Measurements from ENCODE around the gene GJA4. TPM values are rescaled to one million over a fixed set of nuclear protein-coding genes. Genes with fewer than 3 reads are reported as not detected.
"Not testable (repeated sequence)": the region's sequence is repeated elsewhere in the genome, so short reads cannot be mapped to it uniquely, and the experiment has no call there.

GJA4 gene
- total and polyA plus RNA-seq, 5 donors from 2014 or later, result not detected

GRCh38 chr1:34818862-34819261 is 26.1 kb downstream of the GJA4 start:
- H3K27ac ChIP-seq (ENCODE audit: insufficient read depth, low read length, poor library complexity, severe bottlenecking); H3K9me3 ChIP-seq (ENCODE audit: control insufficient read depth in 2 of 2, low read length in 2 of 2); H3K27me3 Mint-ChIP-seq; H3K4me1 Mint-ChIP-seq; H3K36me3 Mint-ChIP-seq; DNase-seq; H3K27me3 ChIP-seq (ENCODE audit: control insufficient read depth, insufficient read depth, low read length); H3K36me3 ChIP-seq (ENCODE audit: control insufficient read depth, insufficient read depth, low read length); ATAC-seq (ENCODE audit: low read depth in 2 of 2); H3K9me3 Mint-ChIP-seq; H3K4me1 ChIP-seq (ENCODE audit: control insufficient read depth, insufficient read depth, low read length, poor library complexity, severe bottlenecking); H3K4me3 ChIP-seq (ENCODE audit: low read depth, low read length); H3K27ac Mint-ChIP-seq; H3K4me3 Mint-ChIP-seq: not testable (repeated sequence)

GRCh38 chr1:34822202-34822601 is 29.4 kb downstream of the GJA4 start:
- peaks cover 5% of the 10 kb centered on the region for H3K27me3 Mint-ChIP-seq
- Histone ChIP-seq H3K27me3 (ENCODE audit: control insufficient read depth, insufficient read depth, low read length) (no peaks in the 10 kb centered on the region), H3K27ac (ENCODE audit: insufficient read depth, low read length, poor library complexity, severe bottlenecking) (no peak overlapping the region), H3K4me1 (ENCODE audit: control insufficient read depth, insufficient read depth, low read length, poor library complexity, severe bottlenecking) (no peaks in the 10 kb centered on the region), H3K36me3 (ENCODE audit: control insufficient read depth, insufficient read depth, low read length) (no peaks in the 10 kb centered on the region), H3K9me3 (ENCODE audit: control insufficient read depth in 2 of 2, low read length in 2 of 2) (no peaks in the 10 kb centered on the region), H3K4me3 (ENCODE audit: low read depth, low read length) (no peak overlapping the region)
- DNase-seq, result no peak
- H3K27ac Mint-ChIP-seq, result no peak overlapping the region
- ATAC-seq (ENCODE audit: low read depth in 2 of 2), result no peak
- H3K4me3 Mint-ChIP-seq, result no peak overlapping the region
- H3K4me1 Mint-ChIP-seq, result no peaks in the 10 kb centered on the region
- H3K36me3 Mint-ChIP-seq, result peaks cover 4% of the 10 kb centered on the region
- no peaks in the 10 kb centered on the region for H3K9me3 Mint-ChIP-seq

GRCh38 chr1:34824817-34825454 is 32.1 kb downstream of the GJA4 start:
- Histone ChIP-seq H3K27me3 (ENCODE audit: control insufficient read depth, insufficient read depth, low read length) (no peaks in the 10 kb centered on the region), H3K4me3 (ENCODE audit: low read depth, low read length) (no peak overlapping the region), H3K9me3 (ENCODE audit: control insufficient read depth in 2 of 2, low read length in 2 of 2) (no peaks in the 10 kb centered on the region), H3K4me1 (ENCODE audit: control insufficient read depth, insufficient read depth, low read length, poor library complexity, severe bottlenecking) (no peaks in the 10 kb centered on the region), H3K27ac (ENCODE audit: insufficient read depth, low read length, poor library complexity, severe bottlenecking) (no peak overlapping the region), H3K36me3 (ENCODE audit: control insufficient read depth, insufficient read depth, low read length) (no peaks in the 10 kb centered on the region)
- Mint-ChIP-seq H3K36me3 (peaks cover 3% of the 10 kb centered on the region), H3K9me3 (no peaks in the 10 kb centered on the region), H3K27me3 (no peaks in the 10 kb centered on the region), H3K4me3 (no peak overlapping the region), H3K27ac (no peak overlapping the region), H3K4me1 (no peaks in the 10 kb centered on the region)
- ATAC-seq (ENCODE audit: low read depth in 2 of 2) (no peak), DNase-seq (no peak)

- Histone ChIP-seq H3K27me3 (ENCODE audit: control insufficient read depth, insufficient read depth, low read length) (no peaks in the 10 kb centered on the region), H3K4me1 (ENCODE audit: control insufficient read depth, insufficient read depth, low read length, poor library complexity, severe bottlenecking) (no peaks in the 10 kb centered on the region), H3K4me3 (ENCODE audit: low read depth, low read length) (no peak overlapping the region), H3K9me3 (ENCODE audit: control insufficient read depth in 2 of 2, low read length in 2 of 2) (no peaks in the 10 kb centered on the region), H3K36me3 (ENCODE audit: control insufficient read depth, insufficient read depth, low read length) (no peaks in the 10 kb centered on the region), H3K27ac (ENCODE audit: insufficient read depth, low read length, poor library complexity, severe bottlenecking) (no peak overlapping the region)
- Mint-ChIP-seq H3K27ac (no peak overlapping the region), H3K27me3 (no peaks in the 10 kb centered on the region), H3K9me3 (no peaks in the 10 kb centered on the region), H3K4me3 (no peak overlapping the region), H3K4me1 (no peaks in the 10 kb centered on the region), H3K36me3 (peaks cover 4% of the 10 kb centered on the region)
- DNase-seq (no peak), ATAC-seq (ENCODE audit: low read depth in 2 of 2) (no peak)
These were observed 32.8 kb downstream of the GJA4 start for GRCh38 chr1:34825455-34826091.

- Histone ChIP-seq H3K4me1 (ENCODE audit: control insufficient read depth, insufficient read depth, low read length, poor library complexity, severe bottlenecking) (no peaks in the 10 kb centered on the region), H3K27me3 (ENCODE audit: control insufficient read depth, insufficient read depth, low read length) (no peaks in the 10 kb centered on the region), H3K4me3 (ENCODE audit: low read depth, low read length) (no peak overlapping the region), H3K9me3 (ENCODE audit: control insufficient read depth in 2 of 2, low read length in 2 of 2) (no peaks in the 10 kb centered on the region), H3K36me3 (ENCODE audit: control insufficient read depth, insufficient read depth, low read length) (no peaks in the 10 kb centered on the region), H3K27ac (ENCODE audit: insufficient read depth, low read length, poor library complexity, severe bottlenecking) (no peak overlapping the region)
- ATAC-seq (ENCODE audit: low read depth in 2 of 2) (no peak), DNase-seq (no peak)
- Mint-ChIP-seq H3K4me1 (no peaks in the 10 kb centered on the region), H3K27ac (no peak overlapping the region), H3K27me3 (no peaks in the 10 kb centered on the region), H3K9me3 (no peaks in the 10 kb centered on the region), H3K36me3 (peaks cover 9% of the 10 kb centered on the region), H3K4me3 (no peak overlapping the region)
These were observed 34.6 kb downstream of the GJA4 start for GRCh38 chr1:34827341-34827941.

GRCh38 chr1:34828611-34829010 is 35.8 kb downstream of the GJA4 start:
- Histone ChIP-seq H3K9me3 (ENCODE audit: control insufficient read depth in 2 of 2, low read length in 2 of 2) (no peaks in the 10 kb centered on the region), H3K36me3 (ENCODE audit: control insufficient read depth, insufficient read depth, low read length) (no peaks in the 10 kb centered on the region), H3K27me3 (ENCODE audit: control insufficient read depth, insufficient read depth, low read length) (no peaks in the 10 kb centered on the region), H3K4me1 (ENCODE audit: control insufficient read depth, insufficient read depth, low read length, poor library complexity, severe bottlenecking) (no peaks in the 10 kb centered on the region), H3K4me3 (ENCODE audit: low read depth, low read length) (no peak overlapping the region), H3K27ac (ENCODE audit: insufficient read depth, low read length, poor library complexity, severe bottlenecking) (no peak overlapping the region)
- no peaks in the 10 kb centered on the region for H3K9me3 Mint-ChIP-seq
- no peak for DNase-seq
- H3K4me1 Mint-ChIP-seq, result no peaks in the 10 kb centered on the region
- ATAC-seq (ENCODE audit: low read depth in 2 of 2), result no peak
- H3K27ac Mint-ChIP-seq, result peak overlapping the region in 1 of 3 donors; percentile 1
- H3K36me3 Mint-ChIP-seq, result peaks cover 14% of the 10 kb centered on the region
- no peaks in the 10 kb centered on the region for H3K27me3 Mint-ChIP-seq
- H3K4me3 Mint-ChIP-seq, result no peak overlapping the region

GRCh38 chr1:34829250-34829649 is 36.5 kb downstream of the GJA4 start:
- Histone ChIP-seq H3K27me3 (ENCODE audit: control insufficient read depth, insufficient read depth, low read length) (no peaks in the 10 kb centered on the region), H3K36me3 (ENCODE audit: control insufficient read depth, insufficient read depth, low read length) (no peaks in the 10 kb centered on the region), H3K9me3 (ENCODE audit: control insufficient read depth in 2 of 2, low read length in 2 of 2) (no peaks in the 10 kb centered on the region), H3K4me3 (ENCODE audit: low read depth, low read length) (no peak overlapping the region), H3K27ac (ENCODE audit: insufficient read depth, low read length, poor library complexity, severe bottlenecking) (no peak overlapping the region), H3K4me1 (ENCODE audit: control insufficient read depth, insufficient read depth, low read length, poor library complexity, severe bottlenecking) (no peaks in the 10 kb centered on the region)
- DNase-seq (no peak), ATAC-seq (ENCODE audit: low read depth in 2 of 2) (no peak)
- H3K4me1 Mint-ChIP-seq, result no peaks in the 10 kb centered on the region
- H3K27ac Mint-ChIP-seq, result peak overlapping the region in 1 of 3 donors; percentile 33
- peaks cover 14% of the 10 kb centered on the region for H3K36me3 Mint-ChIP-seq
- H3K27me3 Mint-ChIP-seq, result no peaks in the 10 kb centered on the region
- H3K4me3 Mint-ChIP-seq, result no peak overlapping the region
- H3K9me3 Mint-ChIP-seq, result no peaks in the 10 kb centered on the region

Measured in CD4-positive, CD25-positive, alpha-beta regulatory T cell (primary cell).